HCT116 (cell line): ENCODE data around the gene STIM2.

Experiments
- CEBPB ChIP-seq: IDR thresholded peaks from 2 replicates; pipeline ENCODE4 v1.6.1; 2012; ENCODE audit warnings: low read depth
- CTCF ChIP-seq, 3 experiments: fragments of 200-600 bp in 1 of 3; sonication (generic) in 1 of 3; IDR thresholded peaks in 2 of 3; conservative IDR thresholded peaks in 1 of 3; 2 replicates each; pipeline ENCODE4 v1.5.1; 2012 to 2017; ENCODE audit warnings: low read depth in 2 of 3, low read length in 2 of 3, antibody characterized with exemption in 1 of 3, borderline replicate concordance in 1 of 3, control low read depth in 1 of 3, mild to moderate bottlenecking in 1 of 3, mixed read lengths in 1 of 3, mixed run types in 1 of 3, moderate library complexity in 1 of 3; ENCODE audit not compliant: insufficient read depth in 1 of 3
- EZH2 ChIP-seq: fragments of 200-600 bp; sonication (generic); IDR thresholded peaks from 2 replicates; pipeline ENCODE4 v1.6.1; 2017; ENCODE audit warnings: antibody characterized with exemption, mixed run types
- JUND ChIP-seq: IDR thresholded peaks from 2 replicates; pipeline ENCODE4 v1.6.1; 2012
- MAX ChIP-seq: IDR thresholded peaks from 2 replicates; pipeline ENCODE4 v1.6.1; 2012
- POLR2A ChIP-seq: IDR thresholded peaks from 2 replicates; pipeline ENCODE4 v1.7.0; 2011; ENCODE audit warnings: borderline replicate concordance; ENCODE audit not compliant: insufficient read depth, insufficient read length; ENCODE audit errors: extremely low read depth
- POLR2AphosphoS5 ChIP-seq: IDR thresholded peaks from 2 replicates; pipeline ENCODE4 v1.6.1; 2011; ENCODE audit warnings: mild to moderate bottlenecking, low read depth, low read length, moderate library complexity
- RAD21 ChIP-seq: IDR thresholded peaks from 2 replicates; pipeline ENCODE4 v1.6.1; 2012; ENCODE audit warnings: low read depth, mild to moderate bottlenecking
- SP1 ChIP-seq: IDR thresholded peaks from 2 replicates; pipeline ENCODE4 v1.6.1; 2012; ENCODE audit warnings: low read depth
- SRF ChIP-seq: IDR thresholded peaks from 2 replicates; pipeline ENCODE4 v1.6.1; 2012; ENCODE audit warnings: low read depth
- TCF7L2 ChIP-seq: IDR thresholded peaks from 2 replicates; pipeline ENCODE4 v1.7.0; 2011; ENCODE audit warnings: borderline replicate concordance, inconsistent platforms; ENCODE audit not compliant: insufficient read depth, insufficient read length; ENCODE audit errors: extremely low read depth
- YY1 ChIP-seq: IDR thresholded peaks from 2 replicates; pipeline ENCODE4 v1.6.1; 2011; ENCODE audit warnings: low read length, low read depth, moderate library complexity, mild to moderate bottlenecking; ENCODE audit not compliant: insufficient replicate concordance; ENCODE audit errors: extremely low read depth

- TF ChIP-seq CTCF (IDR thresholded peaks at IDR 0.05 in 2 of 3, conservative IDR thresholded peaks at IDR 0.05 in 1 of 3; ENCODE audit: borderline replicate concordance in 1 of 3, insufficient read depth in 1 of 3, low read depth in 2 of 3, low read length in 2 of 3), result no peak
- no peak for TF ChIP-seq SP1
- no peak for TF ChIP-seq CEBPB
- no peak for TF ChIP-seq JUND
- TF ChIP-seq POLR2A, result no peak
- TF ChIP-seq EZH2, result no peak
- no peak for TF ChIP-seq SRF
- no peak for TF ChIP-seq POLR2AphosphoS5
- no peak for TF ChIP-seq YY1
- no peak for TF ChIP-seq TCF7L2
- no peak for TF ChIP-seq MAX
- TF ChIP-seq RAD21, result no peak
These were observed 28.7 kb downstream of the STIM2 start for GRCh38 chr4:26889356-26889755.
